Panc1 (cell line): ENCODE results near the gene PACSIN3. TPM values are rescaled to one million over a fixed set of nuclear protein-coding genes. Genes with fewer than 3 reads are reported as not detected.

ENCODE experiments used
- ATAC-seq: fragments of 200-7000 bp; cut with Tn5 transposase; 2 replicates; pipeline ENCODE4 v1.9.1; 2020; ENCODE audit warnings: mild to moderate bottlenecking, moderate library complexity
- BruUV-seq: library from RNA; stranded (reverse); fragments of 400-500 nt; replicated peaks from 2 replicates; lab custom pipeline; 2021; lab: Mats Ljungman, UMichigan
- CTCF ChIA-PET: fragments of 300-600 bp; sonication (Branson Sonifier 250); formaldehyde crosslinking; loops from one replicate; lab custom pipeline; 2022; ENCODE audit warnings: antibody characterized with exemption; lab: Charles Lee
- POLR2A ChIA-PET: fragments of 300-600 bp; sonication (Branson Sonifier 250); formaldehyde crosslinking; loops from one replicate; lab custom pipeline; 2022; ENCODE audit warnings: antibody characterized with exemption; lab: Charles Lee
- DNase-seq: peaks from one replicate; pipeline ENCODE4 v3.0.0-alpha.2; 2010; ENCODE audit warnings: low read depth, low spot score
- H3K27ac ChIP-seq: 2 replicates; pipeline ENCODE4 v1.5.1; 2011; ENCODE audit warnings: mild to moderate bottlenecking, low read length, inconsistent platforms
- H3K27me3 ChIP-seq: fragments of 200-500 bp; sonication (Bioruptor generic); 2 replicates; pipeline ENCODE4 v1.6.0; 2014; ENCODE audit warnings: low read length, inconsistent platforms; ENCODE audit not compliant: control insufficient read depth, insufficient read depth
- H3K36me3 ChIP-seq: fragments of 200-500 bp; sonication (Bioruptor generic); 2 replicates; pipeline ENCODE4 v1.5.1; 2014; ENCODE audit warnings: inconsistent platforms, mild to moderate bottlenecking, low read length, moderate library complexity; ENCODE audit not compliant: control insufficient read depth, insufficient read depth
- H3K4me1 ChIP-seq: 2 replicates; pipeline ENCODE4 v1.5.1; 2011; ENCODE audit warnings: inconsistent platforms, mild to moderate bottlenecking, low read length, moderate library complexity; ENCODE audit not compliant: control insufficient read depth, insufficient read depth
- H3K4me3 ChIP-seq, 2 experiments: 2 replicates each; pipeline ENCODE4 v1.5.1; 2011 to 2012; ENCODE audit warnings: low read depth in 2 of 2, low read length in 2 of 2, mild to moderate bottlenecking in 2 of 2, inconsistent platforms in 1 of 2, moderate library complexity in 1 of 2
- H3K9me3 ChIP-seq: fragments of 200-500 bp; sonication (Bioruptor generic); 2 replicates; pipeline ENCODE4 v1.5.1; 2014; ENCODE audit warnings: low read depth, mild to moderate bottlenecking, inconsistent platforms, low read length, moderate library complexity; ENCODE audit not compliant: control insufficient read depth, insufficient read depth
- CTCF ChIP-seq: fragments of 450-650 bp; IDR thresholded peaks from 2 replicates; pipeline ENCODE4 v1.5.1; 2017; ENCODE audit warnings: mild to moderate bottlenecking
- POLR2AphosphoS5 ChIP-seq: IDR thresholded peaks from 2 replicates; pipeline ENCODE4 v1.6.1; 2012; ENCODE audit warnings: mild to moderate bottlenecking, low read depth, low read length, moderate library complexity
- REST ChIP-seq, 2 experiments: IDR thresholded peaks; 2 replicates each; pipeline ENCODE4 v1.6.1; 2011 to 2012; ENCODE audit warnings: low read depth in 2 of 2, control low read depth in 1 of 2, low read length in 1 of 2, mild to moderate bottlenecking in 1 of 2, moderate library complexity in 1 of 2; ENCODE audit not compliant: insufficient read depth in 1 of 2
- SIN3A ChIP-seq: IDR thresholded peaks from 2 replicates; pipeline ENCODE4 v1.6.1; 2012; ENCODE audit warnings: low read depth, mild to moderate bottlenecking, low read length, moderate library complexity, borderline replicate concordance; ENCODE audit not compliant: insufficient read depth
- TCF7L2 ChIP-seq: IDR thresholded peaks from 2 replicates; pipeline ENCODE4 v1.6.1; 2011; ENCODE audit warnings: mild to moderate bottlenecking, low read depth, low read length, inconsistent platforms
- in situ Hi-C: cut with HindIII; loops from 2 replicates; pipeline ENCODE4 v1.10.0; 2016; ENCODE audit warnings: low sequenced_read_pairs, low pct_unique_long_range_greater_than_20kb
- intact Hi-C: fragments of 100-400 bp; cut with micrococcal nuclease; formaldehyde crosslinking; loops from one replicate; pipeline ENCODE4 v1.10.0; 2022; ENCODE audit not compliant: unreplicated experiment
- total RNA-seq: library from RNA; stranded (reverse); gene quantifications from one replicate; pipeline ENCODE4 v1.2.1, GENCODE V29; 2021; ENCODE audit not compliant: unreplicated experiment

PACSIN3 gene
- total RNA-seq, 1 experiment from 2014 or later: 45.3 TPM

- ATAC-seq (no peak), DNase-seq (no peak)
- Histone ChIP-seq H3K9me3 (no peaks in the 10 kb centered on the region), H3K27ac (no peak overlapping the region), H3K4me1 (peaks cover 19% of the 10 kb centered on the region), H3K36me3 (peaks cover 1% of the 10 kb centered on the region; the same call in 1 of the 2 replicates), H3K27me3 (no peaks in the 10 kb centered on the region), H3K4me3 (no peak overlapping the region)
- no peak for TF ChIP-seq TCF7L2
- no peak for TF ChIP-seq CTCF
- no peak for TF ChIP-seq POLR2AphosphoS5
- no peak for TF ChIP-seq SIN3A
- no peak for TF ChIP-seq REST (IDR thresholded peaks at IDR 0.05; ENCODE audit: insufficient read depth in 1 of 2, low read depth in 2 of 2, low read length in 1 of 2)
- ChIA-PET POLR2A (interaction anchor here (0.6 kb wide), 1 partner anchor 55 kb away, joined by 3 read pairs; no protein-coding TSS in a partner anchor), CTCF (no interaction called here)
- intact Hi-C loops (no loop called here), in situ Hi-C loops (no loop called here)
- BruUV-seq: no TSS peak
Measured at GRCh38 chr11:47181271-47181670, 5.0 kb downstream of the PACSIN3 start.

- Histone ChIP-seq H3K4me1 (peaks cover 23% of the 10 kb centered on the region), H3K27ac (no peak overlapping the region), H3K9me3 (no peaks in the 10 kb centered on the region), H3K4me3 (no peak overlapping the region), H3K27me3 (no peaks in the 10 kb centered on the region), H3K36me3 (peaks cover 2% of the 10 kb centered on the region)
- intact Hi-C loops (no loop called here), in situ Hi-C loops (no loop called here)
- ATAC-seq (no peak), DNase-seq (no peak)
- TF ChIP-seq REST (IDR thresholded peaks at IDR 0.05; ENCODE audit: insufficient read depth in 1 of 2, low read depth in 2 of 2, low read length in 1 of 2) (no peak), CTCF (no peak), POLR2AphosphoS5 (no peak)
- no TSS peak for BruUV-seq
- POLR2A ChIA-PET: no interaction called here
- CTCF ChIA-PET: interaction anchor here (0.6 to 1.0 kb wide), 4 partner anchors 35 to 114 kb away, joined by 3 to 6 read pairs (median 5); partner anchors contain the start of gene DDB2
Measured at GRCh38 chr11:47180006-47180787, 6.0 kb downstream of the PACSIN3 start.
